ENCODE data around the gene FBXO48. TPM values are rescaled to one million over a fixed set of nuclear protein-coding genes. Genes with fewer than 3 reads are reported as not detected.
A peak's percentile ranks its signal among the peaks of the same experiment; 100 is the strongest.

FBXO48 gene
- total RNA-seq, 4 donors from 2014 or later: 0.60 to 2.0 (median 1.2) TPM

DNA sequence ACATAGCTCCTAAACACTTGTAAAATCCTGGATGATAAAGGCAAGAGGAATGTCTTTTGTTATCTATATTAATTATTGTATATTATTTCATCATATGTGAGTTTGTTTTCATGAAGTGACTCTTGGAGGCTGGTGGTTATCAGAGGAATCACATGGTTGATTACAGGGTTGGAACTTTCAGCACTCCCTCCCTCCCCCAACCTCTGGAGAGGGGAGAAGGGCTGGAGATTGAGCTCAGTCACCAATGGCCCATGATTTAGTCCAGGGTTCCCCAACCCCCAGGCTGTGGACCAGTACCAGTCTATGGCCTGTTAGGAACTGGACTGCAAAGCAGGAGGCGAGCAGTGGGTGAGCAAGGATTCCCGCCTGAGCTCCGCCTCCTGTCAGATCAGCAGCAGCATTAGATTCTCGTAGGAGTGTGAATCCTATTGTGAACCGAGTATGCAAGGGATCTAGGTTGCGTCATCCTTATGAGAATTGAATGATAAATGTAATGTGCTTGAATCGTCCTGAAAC is 37.7 kb downstream of the FBXO48 start:
- WGBS, 2 donors: 73 to 77% methylated on average over 7 of the region's 7 CpGs
- Histone ChIP-seq H3K9me3 (no peaks in the 10 kb centered on the region), H3K36me3 (no peaks in the 10 kb centered on the region), H3K4me1 (peaks cover 0 to 19% (median 13%) of the 10 kb centered on the region in 4 donors), H3K27me3 (no peaks in the 10 kb centered on the region), H3K27ac (no peak overlapping the region), H3K4me3 (no peak overlapping the region)
- TF ChIP-seq, protein P1, sequence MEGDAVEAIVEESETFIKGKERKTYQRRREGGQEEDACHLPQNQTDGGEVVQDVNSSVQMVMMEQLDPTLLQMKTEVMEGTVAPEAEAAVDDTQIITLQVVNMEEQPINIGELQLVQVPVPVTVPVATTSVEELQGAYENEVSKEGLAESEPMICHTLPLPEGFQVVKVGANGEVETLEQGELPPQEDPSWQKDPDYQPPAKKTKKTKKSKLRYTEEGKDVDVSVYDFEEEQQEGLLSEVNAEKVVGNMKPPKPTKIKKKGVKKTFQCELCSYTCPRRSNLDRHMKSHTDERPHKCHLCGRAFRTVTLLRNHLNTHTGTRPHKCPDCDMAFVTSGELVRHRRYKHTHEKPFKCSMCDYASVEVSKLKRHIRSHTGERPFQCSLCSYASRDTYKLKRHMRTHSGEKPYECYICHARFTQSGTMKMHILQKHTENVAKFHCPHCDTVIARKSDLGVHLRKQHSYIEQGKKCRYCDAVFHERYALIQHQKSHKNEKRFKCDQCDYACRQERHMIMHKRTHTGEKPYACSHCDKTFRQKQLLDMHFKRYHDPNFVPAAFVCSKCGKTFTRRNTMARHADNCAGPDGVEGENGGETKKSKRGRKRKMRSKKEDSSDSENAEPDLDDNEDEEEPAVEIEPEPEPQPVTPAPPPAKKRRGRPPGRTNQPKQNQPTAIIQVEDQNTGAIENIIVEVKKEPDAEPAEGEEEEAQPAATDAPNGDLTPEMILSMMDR (IDR thresholded peaks at IDR 0.05): no peak
- no peak for TF ChIP-seq EP300 (IDR thresholded peaks at IDR 0.05)
- no peak for DNase-seq (ENCODE audit: low spot score in 2 of 2)

DNA sequence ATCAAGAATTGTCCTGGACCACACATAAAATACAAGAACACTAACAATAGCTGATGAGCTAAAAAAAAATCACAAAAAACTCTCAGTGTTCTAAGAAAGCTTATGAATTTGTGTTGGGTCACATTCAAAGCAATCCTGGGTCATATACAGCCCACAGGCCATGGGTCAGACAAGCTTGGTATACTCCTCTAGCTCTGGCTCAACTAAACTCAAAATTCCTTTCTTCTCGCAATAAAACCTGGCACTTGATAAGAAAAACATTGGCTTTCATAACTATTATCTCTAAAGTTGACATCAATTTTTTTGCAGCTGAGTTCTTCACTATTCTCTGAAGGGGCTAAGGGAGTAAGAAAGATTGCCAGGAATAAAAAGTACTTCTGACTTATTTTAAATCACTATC is 38.3 kb downstream of the FBXO48 start:
- Histone ChIP-seq H3K36me3 (no peaks in the 10 kb centered on the region), H3K4me1 (peaks cover 0 to 19% (median 13%) of the 10 kb centered on the region in 4 donors), H3K4me3 (no peak overlapping the region), H3K9me3 (no peaks in the 10 kb centered on the region), H3K27ac (no peak overlapping the region), H3K27me3 (no peaks in the 10 kb centered on the region)
- TF ChIP-seq, protein P1 (IDR thresholded peaks at IDR 0.05): no peak
- TF ChIP-seq EP300 (IDR thresholded peaks at IDR 0.05): no peak
- TF ChIP-seq POLR2A (IDR thresholded peaks at IDR 0.05): no peak
- WGBS, 2 donors: 33 to 38% methylated on average over 1 of the region's 1 CpG
- DNase-seq (ENCODE audit: low spot score in 2 of 2): no peak

DNA sequence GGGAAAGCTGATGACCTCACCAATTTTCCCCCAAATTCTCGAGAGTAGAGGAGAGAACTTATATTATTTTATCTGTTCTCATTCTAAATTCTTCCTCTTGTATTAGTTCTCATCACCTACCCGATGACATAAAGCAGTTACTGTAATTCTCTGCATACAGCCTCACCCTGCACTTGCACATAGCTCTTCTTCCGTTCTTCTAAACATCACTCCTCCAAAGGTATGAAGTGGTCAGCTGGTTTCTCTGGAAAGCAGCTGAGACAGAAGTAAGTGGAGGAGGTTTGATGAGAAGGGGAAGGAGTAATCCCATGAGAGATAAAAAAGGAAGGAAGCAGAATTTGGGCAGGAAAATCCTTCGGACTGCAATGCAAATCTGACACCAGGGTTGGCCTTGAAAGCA is 39.0 kb downstream of the FBXO48 start:
- Histone ChIP-seq H3K27me3 (no peaks in the 10 kb centered on the region), H3K9me3 (no peaks in the 10 kb centered on the region), H3K36me3 (no peaks in the 10 kb centered on the region), H3K4me3 (no peak overlapping the region), H3K27ac (no peak overlapping the region), H3K4me1 (peaks cover 0 to 19% (median 13%) of the 10 kb centered on the region in 4 donors)
- 36 to 47% methylated on average over 4 of the region's 4 CpGs for WGBS, 2 donors
- TF ChIP-seq, protein P1 (IDR thresholded peaks at IDR 0.05): no peak
- TF ChIP-seq POLR2A (IDR thresholded peaks at IDR 0.05) (no peak), EP300 (IDR thresholded peaks at IDR 0.05) (no peak)
- no peak for DNase-seq (ENCODE audit: low spot score in 2 of 2)

DNA sequence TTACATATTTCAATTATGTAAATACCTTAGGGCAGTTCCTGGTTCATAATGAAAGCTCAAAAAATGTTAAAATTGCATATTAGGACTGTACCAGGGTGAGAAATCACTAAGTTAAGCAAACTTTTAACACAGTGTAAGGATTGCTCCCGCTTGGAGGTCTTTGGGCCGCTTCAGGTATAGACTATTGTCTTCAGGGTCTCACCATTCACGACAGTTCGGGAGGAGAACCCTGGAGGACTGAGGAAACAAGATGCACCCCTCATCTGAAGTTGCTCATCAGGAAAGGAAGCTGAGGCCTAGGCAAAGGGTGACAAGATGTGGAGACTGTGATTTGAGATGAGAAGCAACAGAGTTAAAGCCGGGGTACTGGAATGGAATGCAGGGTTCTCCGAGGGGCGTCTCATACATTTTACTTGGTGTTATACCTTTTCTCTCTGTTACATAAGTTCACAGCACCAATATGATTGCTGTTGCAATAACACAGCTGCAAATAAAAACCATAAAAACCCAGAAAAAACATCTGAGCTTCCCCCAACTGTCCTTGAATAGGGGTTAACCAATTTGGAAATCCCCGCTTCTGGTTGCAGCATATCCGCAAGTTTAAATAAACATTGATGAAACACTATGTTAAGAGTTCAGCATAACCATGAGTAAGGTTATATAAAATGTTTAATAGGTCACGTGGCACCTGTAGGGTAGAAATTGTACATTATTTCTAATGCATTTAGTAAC is 40.1 kb downstream of the FBXO48 start:
- Histone ChIP-seq H3K27ac (no peak overlapping the region), H3K4me1 (peaks cover 0 to 19% (median 13%) of the 10 kb centered on the region in 4 donors), H3K36me3 (no peaks in the 10 kb centered on the region), H3K27me3 (no peaks in the 10 kb centered on the region), H3K4me3 (no peak overlapping the region), H3K9me3 (no peaks in the 10 kb centered on the region)
- DNase-seq (ENCODE audit: low spot score in 2 of 2): no peak
- TF ChIP-seq, protein P1 (IDR thresholded peaks at IDR 0.05): no peak
- no peak for TF ChIP-seq POLR2A (IDR thresholded peaks at IDR 0.05)
- peak in 1 of 2 donors; percentile 13 for TF ChIP-seq EP300 (IDR thresholded peaks at IDR 0.05)
- WGBS, 2 donors: 71 to 74% methylated on average over 10 of the region's 10 CpGs

DNA sequence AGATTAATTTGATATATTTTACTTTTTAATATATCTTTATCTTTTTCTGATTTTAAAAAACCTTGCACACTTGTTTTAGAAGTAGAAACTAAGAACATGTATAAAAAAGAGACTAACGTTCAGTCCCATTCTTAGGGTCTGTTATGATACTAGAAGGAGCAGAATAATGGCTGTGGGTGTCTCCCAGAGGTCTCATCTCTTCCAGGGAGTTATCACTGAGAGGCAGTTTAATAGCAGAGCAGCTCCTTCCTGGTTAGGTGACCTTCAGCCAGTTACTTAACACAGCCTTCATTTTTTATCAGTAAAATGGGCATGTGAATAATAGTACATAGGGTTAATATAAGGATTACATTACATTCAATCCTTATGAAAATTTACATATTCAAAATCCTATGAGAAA is 40.6 kb downstream of the FBXO48 start:
- peaks cover 0 to 19% (median 13%) of the 10 kb centered on the region in 4 donors for H3K4me1 ChIP-seq
- H3K9me3 ChIP-seq: no peaks in the 10 kb centered on the region
- H3K27me3 ChIP-seq: no peaks in the 10 kb centered on the region
- no peak for DNase-seq (ENCODE audit: low spot score in 2 of 2)
- H3K27ac ChIP-seq: no peak overlapping the region
- no peak overlapping the region for H3K4me3 ChIP-seq
- no peaks in the 10 kb centered on the region for H3K36me3 ChIP-seq
- TF ChIP-seq POLR2A (IDR thresholded peaks at IDR 0.05) (no peak), EP300 (IDR thresholded peaks at IDR 0.05) (no peak)
- TF ChIP-seq, protein P1 (IDR thresholded peaks at IDR 0.05): no peak
- WGBS, 2 donors: 63 to 78% methylated on average over 1 of the region's 1 CpG
